ENCODE data around the gene IRGC.
"Not testable (repeated sequence)": the region's sequence is repeated elsewhere in the genome, so short reads cannot be mapped to it uniquely, and the experiment has no call there.

The IRGC gene

GRCh38 chr19:43755256-43755801 is 39.5 kb downstream of the IRGC start:
- DNase-seq = peak; percentile 79

GRCh38 chr19:43759515-43759914 is 43.6 kb downstream of the IRGC start:
- peak; percentile 71 for DNase-seq

GRCh38 chr19:43760941-43761340 is 45.1 kb downstream of the IRGC start:
- peak; percentile 73 for DNase-seq

- DNase-seq = no peak
Observed at GRCh38 chr19:43762814-43763213, 46.9 kb downstream of the IRGC start.

- no peak for DNase-seq
Observed at GRCh38 chr19:43763473-43763939, 47.6 kb downstream of the IRGC start.

GRCh38 chr19:43764684-43765083 is 48.8 kb downstream of the IRGC start:
- not testable (repeated sequence) for DNase-seq

GRCh38 chr19:43765109-43765876 is 49.4 kb downstream of the IRGC start:
- DNase-seq = peak; percentile 97

- no peak for DNase-seq
Observed at GRCh38 chr19:43766755-43767043, 50.8 kb downstream of the IRGC start.

- DNase-seq = no peak
Observed at GRCh38 chr19:43767316-43767715, 51.4 kb downstream of the IRGC start.

GRCh38 chr19:43767818-43768217 is 51.9 kb downstream of the IRGC start:
- DNase-seq = no peak

GRCh38 chr19:43768273-43769050 is 52.6 kb downstream of the IRGC start:
- no peak for DNase-seq

GRCh38 chr19:43769256-43769655 is 53.4 kb downstream of the IRGC start:
- DNase-seq = no peak
